OCI-LY7 (cell line): ENCODE results near the gene DDX23. TPM values are rescaled to one million over a fixed set of nuclear protein-coding genes. Genes with fewer than 3 reads are reported as not detected.

ENCODE experiments used
- BruUV-seq: library from RNA; stranded (reverse); fragments of 400-500 nt; replicated peaks from 2 replicates; lab custom pipeline; 2021; lab: Mats Ljungman, UMichigan
- CTCF ChIA-PET: fragments of 300-600 bp; sonication (Branson Sonifier 250); formaldehyde crosslinking; loops from one replicate; lab custom pipeline; 2022; ENCODE audit warnings: antibody characterized with exemption; ENCODE audit not compliant: unreplicated experiment; lab: Charles Lee
- POLR2A ChIA-PET: fragments of 300-600 bp; sonication (Branson Sonifier 250); formaldehyde crosslinking; loops from one replicate; lab custom pipeline; 2022; ENCODE audit warnings: antibody characterized with exemption; lab: Charles Lee
- DNase-seq: peaks from one replicate; pipeline ENCODE4 v3.0.0-alpha.2; 2015; ENCODE audit warnings: low spot score
- H2AFZ ChIP-seq: fragments of 200-600 bp; sonication (generic), shearing (Covaris generic); 2 replicates; pipeline ENCODE4 v1.6.1; 2014; ENCODE audit warnings: mild to moderate bottlenecking, antibody characterized with exemption, low read length, moderate library complexity
- H3K27ac ChIP-seq: fragments of 200-600 bp; sonication (generic); 2 replicates; pipeline ENCODE4 v1.5.1; 2014; ENCODE audit warnings: mixed run types, low read depth, mild to moderate bottlenecking, moderate library complexity, low read length, inconsistent platforms; ENCODE audit not compliant: poor library complexity, severe bottlenecking
- H3K36me3 ChIP-seq: fragments of 200-600 bp; sonication (generic); 2 replicates; pipeline ENCODE4 v1.6.1; 2014; ENCODE audit warnings: mild to moderate bottlenecking, antibody characterized with exemption, low read length, moderate library complexity, mixed read lengths; ENCODE audit not compliant: insufficient read depth
- H3K4me1 ChIP-seq: fragments of 200-600 bp; sonication (generic); 2 replicates; pipeline ENCODE4 v1.5.1; 2014; ENCODE audit warnings: mild to moderate bottlenecking, low read length; ENCODE audit not compliant: insufficient read depth, poor library complexity, severe bottlenecking
- H3K4me2 ChIP-seq: fragments of 200-600 bp; sonication (generic); 2 replicates; pipeline ENCODE4 v1.6.1; 2014; ENCODE audit warnings: mild to moderate bottlenecking, low read length
- H3K4me3 ChIP-seq: fragments of 200-600 bp; sonication (generic); 2 replicates; pipeline ENCODE4 v1.5.1; 2014; ENCODE audit warnings: mild to moderate bottlenecking, low read depth, low read length; ENCODE audit not compliant: poor library complexity, severe bottlenecking
- H3K79me2 ChIP-seq: fragments of 200-600 bp; sonication (generic); 2 replicates; pipeline ENCODE4 v1.6.1; 2016; ENCODE audit warnings: low read depth, mild to moderate bottlenecking, low read length, moderate library complexity, mixed read lengths; ENCODE audit not compliant: insufficient read depth
- H3K9me2 ChIP-seq: fragments of 200-600 bp; sonication (generic); 2 replicates; pipeline ENCODE4 v1.6.1; 2016; ENCODE audit warnings: mild to moderate bottlenecking, low read length, mixed read lengths; ENCODE audit not compliant: insufficient read depth
- H3K9me3 ChIP-seq: fragments of 200-600 bp; sonication (generic); 2 replicates; pipeline ENCODE4 v1.6.1; 2014; ENCODE audit warnings: mild to moderate bottlenecking, mixed run types, low read length, mixed read lengths
- H4K20me1 ChIP-seq: fragments of 200-600 bp; sonication (generic); 2 replicates; pipeline ENCODE4 v1.6.1; 2014; ENCODE audit warnings: mild to moderate bottlenecking, antibody characterized with exemption, low read length, moderate library complexity, mixed read lengths; ENCODE audit not compliant: insufficient read depth
- EZH2phosphoT487 ChIP-seq: fragments of 200-600 bp; sonication (generic); IDR thresholded peaks from 2 replicates; pipeline ENCODE4 v1.6.1; 2018; ENCODE audit warnings: low read depth, borderline replicate concordance, mild to moderate bottlenecking, mixed run types, antibody characterized with exemption, low read length, moderate library complexity, mixed read lengths
- intact Hi-C: fragments of 100-400 bp; cut with micrococcal nuclease; formaldehyde crosslinking; loops from one replicate; pipeline ENCODE4 v1.10.0; 2022; ENCODE audit not compliant: unreplicated experiment
- total RNA-seq, 2 experiments: library from RNA; depleted of rRNA in 1 of 2; stranded (reverse); fragments of >200 nt in 1 of 2; shearing (Covaris generic) in 1 of 2; gene quantifications; 2 replicates each; pipeline ENCODE4 v1.2.3, GENCODE V29; 2014 to 2022
- TF ChIP-seq, protein P1 (sequence below): fragments of 200-600 bp; sonication (generic); conservative IDR thresholded peaks from 2 replicates; pipeline ENCODE4 v1.5.1; 2014; ENCODE audit warnings: mild to moderate bottlenecking, antibody characterized with exemption, low read length, moderate library complexity, mixed read lengths

DDX23 gene
- total RNA-seq, 2 experiments from 2014 or later, result 91.1 to 119 TPM

DNA sequence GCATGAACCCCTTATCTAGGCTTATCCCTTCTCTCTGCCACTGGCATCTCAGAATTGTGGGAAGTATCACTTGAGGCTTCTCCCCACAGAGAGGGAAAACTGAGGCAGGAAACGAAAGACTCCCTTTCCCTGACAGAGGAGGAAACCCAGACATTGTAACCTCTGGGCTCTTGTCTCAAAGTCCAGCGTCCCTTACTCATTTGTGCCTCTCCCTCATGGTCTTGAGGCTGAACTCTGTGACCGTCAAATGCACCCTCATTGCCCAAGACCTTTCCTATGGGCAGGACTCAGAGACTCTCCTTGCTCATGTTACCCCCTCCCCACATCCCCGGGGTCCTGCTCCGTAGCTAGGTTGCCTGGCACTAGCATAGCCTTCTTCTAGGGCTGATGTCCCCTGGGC is 29.8 kb downstream of the DDX23 start:
- H3K79me2 ChIP-seq, result no peaks in the 10 kb centered on the region
- ChIA-PET POLR2A (no interaction called here), CTCF (no interaction called here)
- no peaks in the 10 kb centered on the region for H3K36me3 ChIP-seq
- H4K20me1 ChIP-seq, result no peaks in the 10 kb centered on the region
- no peak overlapping the region for H3K4me3 ChIP-seq
- H3K9me2 ChIP-seq, result no peaks in the 10 kb centered on the region
- no peak for DNase-seq
- intact Hi-C loops, result no loop called here
- no peak overlapping the region for H2AFZ ChIP-seq
- H3K4me1 ChIP-seq, result peaks cover 12% of the 10 kb centered on the region
- H3K9me3 ChIP-seq, result no peaks in the 10 kb centered on the region
- H3K27ac ChIP-seq, result no peak overlapping the region
- no peak overlapping the region for H3K4me2 ChIP-seq
- no peak for TF ChIP-seq EZH2phosphoT487
- TF ChIP-seq, protein P1, sequence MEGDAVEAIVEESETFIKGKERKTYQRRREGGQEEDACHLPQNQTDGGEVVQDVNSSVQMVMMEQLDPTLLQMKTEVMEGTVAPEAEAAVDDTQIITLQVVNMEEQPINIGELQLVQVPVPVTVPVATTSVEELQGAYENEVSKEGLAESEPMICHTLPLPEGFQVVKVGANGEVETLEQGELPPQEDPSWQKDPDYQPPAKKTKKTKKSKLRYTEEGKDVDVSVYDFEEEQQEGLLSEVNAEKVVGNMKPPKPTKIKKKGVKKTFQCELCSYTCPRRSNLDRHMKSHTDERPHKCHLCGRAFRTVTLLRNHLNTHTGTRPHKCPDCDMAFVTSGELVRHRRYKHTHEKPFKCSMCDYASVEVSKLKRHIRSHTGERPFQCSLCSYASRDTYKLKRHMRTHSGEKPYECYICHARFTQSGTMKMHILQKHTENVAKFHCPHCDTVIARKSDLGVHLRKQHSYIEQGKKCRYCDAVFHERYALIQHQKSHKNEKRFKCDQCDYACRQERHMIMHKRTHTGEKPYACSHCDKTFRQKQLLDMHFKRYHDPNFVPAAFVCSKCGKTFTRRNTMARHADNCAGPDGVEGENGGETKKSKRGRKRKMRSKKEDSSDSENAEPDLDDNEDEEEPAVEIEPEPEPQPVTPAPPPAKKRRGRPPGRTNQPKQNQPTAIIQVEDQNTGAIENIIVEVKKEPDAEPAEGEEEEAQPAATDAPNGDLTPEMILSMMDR, result no peak
- no TSS peak for BruUV-seq

GRCh38 chr12:48819986-48820725 is 31.8 kb downstream of the DDX23 start:
- intact Hi-C loops, result no loop called here
- no peaks in the 10 kb centered on the region for H3K79me2 ChIP-seq
- TF ChIP-seq, protein P1, result no peak
- TF ChIP-seq EZH2phosphoT487, result no peak
- H3K9me2 ChIP-seq, result no peaks in the 10 kb centered on the region
- peaks cover 19% of the 10 kb centered on the region for H3K4me1 ChIP-seq
- no peak overlapping the region for H3K4me2 ChIP-seq
- no peaks in the 10 kb centered on the region for H3K36me3 ChIP-seq
- CTCF ChIA-PET, result no interaction called here
- H3K27ac ChIP-seq, result no peak overlapping the region
- H3K9me3 ChIP-seq, result no peaks in the 10 kb centered on the region
- no peak overlapping the region for H3K4me3 ChIP-seq
- no peaks in the 10 kb centered on the region for H4K20me1 ChIP-seq
- POLR2A ChIA-PET, result interaction anchor here (0.8 to 0.9 kb wide), 2 partner anchors 14 to 24 kb away, joined by 3 to 4 read pairs; no protein-coding TSS in a partner anchor
- no TSS peak for BruUV-seq
- no peak overlapping the region for H2AFZ ChIP-seq
- DNase-seq, result no peak
